T-helper 2 cell (primary cell): ENCODE measurements around the gene VN1R5.
"Not testable (repeated sequence)": the region's sequence is repeated elsewhere in the genome, so short reads cannot be mapped to it uniquely, and the experiment has no call there.

ENCODE experiments used
- DNase-seq, 5 experiments: peaks; one replicate each; pipeline versions ENCODE4 v3.0.0 to v3.0.0-alpha.2; 2012 to 2022
- total RNA-seq, 2 donors: gene quantifications; one replicate each; lab custom pipeline; 2026; lab: John Stamatoyannopoulos, UW

The VN1R5 gene
- total RNA-seq, result 0 reads per million in 2 donors

- not testable (repeated sequence) for DNase-seq
Measured at GRCh38 chr1:247255772-247256171, at the start of gene VN1R5. TSS of gene VN1R5 (plus strand) at chr1:247256072.

GRCh38 chr1:247209396-247209795 lies 46.5 kb upstream of the VN1R5 start:
- DNase-seq, result peak in 1 of 5 experiments; percentile 17

- DNase-seq, result no peak
Measured at GRCh38 chr1:247210062-247210375, 45.9 kb upstream of the VN1R5 start.

GRCh38 chr1:247210376-247211117 lies 45.3 kb upstream of the VN1R5 start:
- peak; percentile 84 to 97 (median 92) for DNase-seq

- no peak for DNase-seq
Measured at GRCh38 chr1:247211339-247211738, 44.5 kb upstream of the VN1R5 start.

GRCh38 chr1:247212012-247212411 lies 43.9 kb upstream of the VN1R5 start:
- peak in 1 of 5 experiments; percentile 16 for DNase-seq

GRCh38 chr1:247212627-247213617 lies 43.0 kb upstream of the VN1R5 start:
- DNase-seq, result peak in 1 of 5 experiments; percentile 59

- no peak for DNase-seq
Measured at GRCh38 chr1:247216261-247216660, 39.6 kb upstream of the VN1R5 start.

GRCh38 chr1:247218121-247218651 lies 37.7 kb upstream of the VN1R5 start:
- DNase-seq, result no peak

- DNase-seq, result not testable (repeated sequence)
Measured at GRCh38 chr1:247220280-247220679, 35.6 kb upstream of the VN1R5 start.

- no peak for DNase-seq
Measured at GRCh38 chr1:247222840-247223239, 33.0 kb upstream of the VN1R5 start.

- no peak for DNase-seq
Measured at GRCh38 chr1:247224822-247225221, 31.1 kb upstream of the VN1R5 start.

GRCh38 chr1:247228133-247228532 lies 27.7 kb upstream of the VN1R5 start:
- no peak for DNase-seq

GRCh38 chr1:247241691-247242090 lies 14.2 kb upstream of the VN1R5 start:
- DNase-seq, result no peak

- DNase-seq, result no peak
Measured at GRCh38 chr1:247243524-247244137, 12.2 kb upstream of the VN1R5 start.

- no peak for DNase-seq
Measured at GRCh38 chr1:247246325-247247115, 9.4 kb upstream of the VN1R5 start.

GRCh38 chr1:247247568-247247967 lies 8.3 kb upstream of the VN1R5 start:
- DNase-seq, result no peak

GRCh38 chr1:247266053-247266452 lies 10.2 kb downstream of the VN1R5 start:
- DNase-seq, result no peak

- no peak for DNase-seq
Measured at GRCh38 chr1:247268390-247269045, 12.6 kb downstream of the VN1R5 start.

- DNase-seq, result no peak
Measured at GRCh38 chr1:247269133-247269532, 13.3 kb downstream of the VN1R5 start.

GRCh38 chr1:247270003-247270402 lies 14.1 kb downstream of the VN1R5 start:
- DNase-seq, result no peak

- no peak for DNase-seq
Measured at GRCh38 chr1:247273013-247273412, 17.1 kb downstream of the VN1R5 start.
